Measurements from ENCODE around the gene DCAF11. TPM values are rescaled to one million over a fixed set of nuclear protein-coding genes. Genes with fewer than 3 reads are reported as not detected.

Gene DCAF11
- total RNA-seq, 1 donor from 2014 or later: 84.3 TPM

DNA sequence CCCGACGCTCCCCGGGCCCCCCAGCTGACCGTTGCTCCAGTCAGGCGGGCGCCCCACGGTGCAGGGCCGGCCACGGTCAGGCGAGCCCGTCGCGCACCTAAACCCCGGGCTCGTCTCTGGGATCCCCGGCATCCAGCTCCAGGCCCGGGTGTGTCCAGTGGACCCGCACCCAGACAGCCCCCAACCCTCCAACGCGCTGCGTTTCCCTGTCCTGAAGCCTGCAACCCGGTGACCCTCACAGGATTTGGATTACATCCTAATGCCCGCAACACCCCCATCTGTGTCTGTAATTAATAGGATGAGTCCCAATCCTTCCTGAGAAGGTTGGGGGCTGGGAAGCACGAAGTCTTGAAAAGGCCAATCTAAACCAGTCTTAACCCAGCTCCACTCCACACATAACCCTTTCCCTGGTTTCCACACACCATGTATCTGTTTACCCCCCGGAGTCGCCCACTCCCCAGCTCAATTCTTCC, 32.8 kb upstream of the DCAF11 start:
- ChIA-PET CTCF (interaction anchor here (1.1 to 4.0 kb wide), 9 partner anchors 9 to 250 kb away, joined by 3 to 24 read pairs (median 5); partner anchors contain the start of gene PCK2), POLR2A (interaction anchor here (0.9 to 5.1 kb wide), 12 partner anchors 11 to 1152 kb away, joined by 3 to 111 read pairs (median 10); partner anchors contain the start of genes CARMIL3, DCAF11, EMC9 and IRF9)
- no peaks in the 10 kb centered on the region for H3K27me3 Mint-ChIP-seq
- TF ChIP-seq CTCF (IDR thresholded peaks at IDR 0.05): no peak
- DNase-seq (no peak), ATAC-seq (ENCODE audit: low read depth) (no peak)
- H3K27ac Mint-ChIP-seq: peak overlapping the region; percentile 82
- H3K36me3 Mint-ChIP-seq (ENCODE audit: low read depth): no peaks in the 10 kb centered on the region
- H3K4me1 Mint-ChIP-seq: peaks cover 25% of the 10 kb centered on the region
- intact Hi-C loops (cut with micrococcal nuclease): loop anchor here (1.0 to 2.0 kb wide), 6 partner anchors 9 to 349 kb away; partner anchors contain the start of genes CARMIL3, DCAF11, NRL and PCK2
- no peaks in the 10 kb centered on the region for H3K9me3 Mint-ChIP-seq
- H3K4me3 Mint-ChIP-seq: peak overlapping the region; percentile 82

- peaks cover 25% of the 10 kb centered on the region for H3K4me1 Mint-ChIP-seq
- ATAC-seq (ENCODE audit: low read depth) (no peak), DNase-seq (no peak)
- no peaks in the 10 kb centered on the region for H3K36me3 Mint-ChIP-seq (ENCODE audit: low read depth)
- TF ChIP-seq CTCF (IDR thresholded peaks at IDR 0.05): no peak
- intact Hi-C loops (cut with micrococcal nuclease): no loop called here
- H3K27me3 Mint-ChIP-seq: no peaks in the 10 kb centered on the region
- peak overlapping the region; percentile 79 for H3K27ac Mint-ChIP-seq
- H3K4me3 Mint-ChIP-seq: peak overlapping the region; percentile 82
- POLR2A ChIA-PET: interaction anchor here (1.1 to 5.1 kb wide), 8 partner anchors 10 to 160 kb away, joined by 4 to 111 read pairs (median 15); partner anchors contain the start of genes CARMIL3, DCAF11, IRF9 and NRL
- CTCF ChIA-PET: interaction anchor here (1.1 to 4.0 kb wide), 3 partner anchors 8 to 24 kb away, joined by 5 to 24 read pairs (median 5); no protein-coding TSS in a partner anchor
- H3K9me3 Mint-ChIP-seq: no peaks in the 10 kb centered on the region
These were observed 32.0 kb upstream of the DCAF11 start for GRCh38 chr14:24082411-24083080.

DNA sequence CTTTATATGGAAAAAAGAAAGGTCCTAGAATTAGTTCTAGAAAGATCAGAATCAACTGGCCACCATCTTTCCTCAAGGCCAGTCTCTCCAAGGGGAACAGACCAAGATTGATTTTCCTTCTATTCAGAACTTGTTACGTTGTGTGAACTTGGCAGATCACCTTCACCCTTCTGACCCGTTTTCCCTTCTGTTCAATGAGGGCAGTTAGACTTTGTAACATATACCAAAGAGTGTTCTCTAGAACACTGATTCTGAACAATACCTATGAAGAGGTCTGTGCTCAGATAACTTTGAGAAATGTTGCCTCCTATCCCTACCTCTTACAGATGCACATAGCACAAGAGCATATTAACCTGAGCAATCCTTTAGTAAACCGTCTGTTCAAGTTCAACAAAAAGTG, 31.1 kb upstream of the DCAF11 start:
- H3K36me3 Mint-ChIP-seq (ENCODE audit: low read depth): no peaks in the 10 kb centered on the region
- H3K4me1 Mint-ChIP-seq: peaks cover 25% of the 10 kb centered on the region
- no peak for TF ChIP-seq CTCF (IDR thresholded peaks at IDR 0.05)
- H3K4me3 Mint-ChIP-seq: no peak overlapping the region
- H3K9me3 Mint-ChIP-seq: no peaks in the 10 kb centered on the region
- H3K27me3 Mint-ChIP-seq: no peaks in the 10 kb centered on the region
- CTCF ChIA-PET: no interaction called here
- H3K27ac Mint-ChIP-seq: no peak overlapping the region
- DNase-seq (no peak), ATAC-seq (ENCODE audit: low read depth) (no peak)
- intact Hi-C loops (cut with micrococcal nuclease): no loop called here
- POLR2A ChIA-PET: interaction anchor here (5.1 kb wide), 1 partner anchor 10 kb away, joined by 111 read pairs; the partner anchor contains the start of gene PCK2

DNA sequence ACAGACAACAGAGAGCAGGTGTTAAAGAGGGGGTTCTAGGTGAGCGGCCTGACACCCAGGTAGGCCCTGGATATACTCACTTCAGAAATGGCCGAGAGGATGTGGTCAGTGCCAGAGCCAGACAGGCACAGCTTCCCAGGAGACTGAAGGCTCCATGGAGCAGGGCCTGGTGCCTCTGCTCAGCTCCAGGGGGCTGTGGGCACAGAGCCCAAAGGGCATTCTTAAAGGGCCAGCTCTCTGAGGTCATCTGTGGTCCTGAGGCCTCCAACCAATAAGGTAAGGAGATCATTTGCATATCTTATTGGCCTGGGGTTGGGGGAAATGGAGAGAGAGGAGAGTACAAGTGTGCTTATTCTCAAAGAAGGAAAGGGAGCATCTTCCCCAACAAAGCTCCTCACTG, 30.1 kb upstream of the DCAF11 start:
- peaks cover 20% of the 10 kb centered on the region for H3K4me1 Mint-ChIP-seq
- H3K36me3 Mint-ChIP-seq (ENCODE audit: low read depth): no peaks in the 10 kb centered on the region
- ChIA-PET POLR2A (interaction anchor here (1.6 to 1.7 kb wide), 2 partner anchors 9 to 30 kb away, joined by 4 to 5 read pairs; partner anchors contain the start of genes DCAF11, NRL and PCK2), CTCF (no interaction called here)
- no peak overlapping the region for H3K27ac Mint-ChIP-seq
- no peak for TF ChIP-seq CTCF (IDR thresholded peaks at IDR 0.05)
- no peak for DNase-seq
- no peak for ATAC-seq (ENCODE audit: low read depth)
- intact Hi-C loops (cut with micrococcal nuclease): no loop called here
- no peak overlapping the region for H3K4me3 Mint-ChIP-seq
- H3K9me3 Mint-ChIP-seq: no peaks in the 10 kb centered on the region
- no peaks in the 10 kb centered on the region for H3K27me3 Mint-ChIP-seq

DNA sequence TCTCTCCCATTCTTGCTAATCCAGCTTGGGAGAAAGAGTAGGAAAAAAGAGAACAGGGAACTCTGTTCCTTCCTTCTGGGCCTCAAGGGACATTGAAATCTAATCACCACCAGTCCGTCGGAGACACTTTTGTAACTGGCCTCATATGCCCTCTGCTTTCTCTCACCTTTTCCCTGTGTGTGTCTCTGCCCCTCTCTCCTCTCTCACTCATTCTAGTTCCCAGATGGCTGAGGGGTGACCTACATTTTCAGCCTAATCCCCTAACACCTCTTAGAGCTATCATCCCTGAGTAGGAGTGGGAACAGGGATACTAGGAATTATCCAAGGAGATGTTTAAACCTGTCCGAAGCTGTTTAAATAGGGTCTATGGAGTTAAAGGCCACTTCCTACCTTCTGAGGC, 29.4 kb upstream of the DCAF11 start:
- intact Hi-C loops (cut with micrococcal nuclease): no loop called here
- CTCF ChIA-PET: interaction anchor here (1.6 kb wide), 1 partner anchor 27 kb away, joined by 6 read pairs; no protein-coding TSS in a partner anchor
- ATAC-seq (ENCODE audit: low read depth): no peak
- Mint-ChIP-seq H3K9me3 (no peaks in the 10 kb centered on the region), H3K36me3 (ENCODE audit: low read depth) (no peaks in the 10 kb centered on the region), H3K27me3 (no peaks in the 10 kb centered on the region), H3K4me3 (no peak overlapping the region), H3K27ac (peak overlapping the region; percentile 27), H3K4me1 (peaks cover 15% of the 10 kb centered on the region)
- POLR2A ChIA-PET: interaction anchor here (1.6 to 1.7 kb wide), 2 partner anchors 9 to 29 kb away, joined by 4 to 5 read pairs; partner anchors contain the start of genes DCAF11, NRL and PCK2
- no peak for TF ChIP-seq CTCF (IDR thresholded peaks at IDR 0.05)
- no peak for DNase-seq
